HepG2 (cell line): ENCODE measurements around the gene TXNRD1. TPM values are rescaled to one million over a fixed set of nuclear protein-coding genes. Genes with fewer than 3 reads are reported as not detected.
A peak's percentile ranks its signal among the peaks of the same experiment; 100 is the strongest.

ENCODE experiments used
- ATAC-seq: fragments of 200-7000 bp; cut with Tn5 transposase; 3 replicates; pipeline ENCODE4 v1.9.1; 2020; ENCODE audit warnings: mild to moderate bottlenecking, moderate library complexity
- BruUV-seq: library from RNA; stranded (reverse); fragments of 400-500 nt; replicated peaks from 2 replicates; lab custom pipeline; 2021; lab: Mats Ljungman, UMichigan
- CTCF ChIA-PET: fragments of 300-600 bp; formaldehyde crosslinking; extraction: SDS; loops from one replicate; lab custom pipeline; 2021; ENCODE audit warnings: low total read pairs, inconsistent platforms, low intra/inter-chr PET ratio; lab: Yijun Ruan, JAX
- POLR2A ChIA-PET: fragments of 350-600 bp; sonication (Branson Sonifier 250); formaldehyde crosslinking; loops from one replicate; lab custom pipeline; 2020; ENCODE audit warnings: antibody characterized with exemption, inconsistent platforms; lab: Yijun Ruan, JAX
- DNase-seq: peaks from one replicate; pipeline ENCODE4 v3.0.0-alpha.2; 2015; ENCODE audit warnings: low spot score
- FAIRE-seq: peaks from 3 replicates; lab custom pipeline; 2011; peaks lifted over from hg19 to GRCh38; lab: Jason Lieb, UNC
- H2AFZ ChIP-seq: one replicate; pipeline ENCODE4 v1.6.1; 2011; ENCODE audit warnings: low read length, inconsistent platforms
- H3K27ac ChIP-seq: fragments of 300-600 bp; 3 replicates; pipeline ENCODE4 v1.8.0; 2011; ENCODE audit warnings: mixed run types, mild to moderate bottlenecking, mixed read lengths, low read length, inconsistent platforms; ENCODE audit not compliant: insufficient read depth; ENCODE audit errors: extremely low read length
- H3K27me3 ChIP-seq, 2 experiments: fragments of 200-600 bp in 1 of 2; 2 replicates in 1 of 2; 3 replicates in 1 of 2; pipeline versions ENCODE4 v1.6.0 to v1.8.0; 2011; ENCODE audit warnings: low read length in 2 of 2, mild to moderate bottlenecking in 2 of 2, moderate library complexity in 2 of 2, inconsistent platforms in 1 of 2; ENCODE audit not compliant: insufficient read depth in 2 of 2, control insufficient read depth in 1 of 2
- H3K36me3 ChIP-seq, 2 experiments: fragments of 200-600 bp in 1 of 2; replicated peaks in 1 of 2; 2 replicates in 1 of 2; 3 replicates in 1 of 2; pipeline versions ENCODE4 v1.5.1 to v1.8.0; 2011; ENCODE audit warnings: low read length in 2 of 2, inconsistent platforms in 1 of 2; ENCODE audit not compliant: insufficient read depth in 2 of 2, control insufficient read depth in 1 of 2
- H3K4me1 ChIP-seq: 2 replicates; pipeline ENCODE4 v1.5.1; 2012; ENCODE audit warnings: low read length, inconsistent platforms; ENCODE audit not compliant: insufficient read depth
- H3K4me2 ChIP-seq: 2 replicates; pipeline ENCODE4 v1.6.0; 2011; ENCODE audit warnings: low read depth, low read length, inconsistent platforms
- H3K4me3 ChIP-seq, 3 experiments: fragments of 200-600 bp in 1 of 3; sonication (generic), shearing (Covaris generic) in 1 of 3; replicated peaks in 1 of 3; 2 replicates each; pipeline ENCODE4 v1.5.1; 2011 to 2016; ENCODE audit warnings: low read length in 3 of 3, inconsistent platforms in 2 of 3, low read depth in 2 of 3, mild to moderate bottlenecking in 2 of 3, control low read depth in 1 of 3, mixed read lengths in 1 of 3; ENCODE audit not compliant: insufficient read depth in 1 of 3
- H3K79me2 ChIP-seq: one replicate; pipeline ENCODE4 v1.6.1; 2011; ENCODE audit warnings: low read length, inconsistent platforms; ENCODE audit not compliant: insufficient read depth
- H3K9ac ChIP-seq: 2 replicates; pipeline ENCODE4 v1.6.0; 2011; ENCODE audit warnings: mild to moderate bottlenecking, low read depth, low read length, inconsistent platforms; ENCODE audit not compliant: insufficient read depth
- H3K9me3 ChIP-seq: 2 replicates; pipeline ENCODE4 v1.5.1; 2012; ENCODE audit warnings: mild to moderate bottlenecking, low read length
- H4K20me1 ChIP-seq: 2 replicates; pipeline ENCODE4 v1.6.0; 2011; ENCODE audit warnings: inconsistent platforms, mild to moderate bottlenecking, low read length, moderate library complexity; ENCODE audit not compliant: insufficient read depth
- AGO2 ChIP-seq: fragments of 200-400 bp; formaldehyde crosslinking; optimal IDR thresholded peaks from 2 replicates; pipeline ENCODE3; 2017; ENCODE audit warnings: mild to moderate bottlenecking, low read depth, low read length, moderate library complexity
- CERS6 ChIP-seq: sonication (generic); formaldehyde crosslinking; IDR thresholded peaks from 2 replicates; pipeline ENCODE4 v1.5.0; 2020; ENCODE audit warnings: missing genetic modification reagents
- RBFOX2 ChIP-seq: fragments of 200-400 bp; formaldehyde crosslinking; IDR thresholded peaks from 2 replicates; pipeline ENCODE4 v1.6.1; 2017; ENCODE audit warnings: low read depth, mild to moderate bottlenecking, low read length
- WGBS: methylation state at CpG from one replicate; pipeline ENCODE4 v1.1.6; 2017; ENCODE audit warnings: low lambda C conversion rate; 5-methylcytosine and 5-hydroxymethylcytosine counted together
- in situ Hi-C: cut with HindIII; loops from 2 replicates; pipeline ENCODE4 v1.10.0; 2017; ENCODE audit warnings: low pct_unique_long_range_greater_than_20kb; ENCODE audit not compliant: extremely low pct_ligation_motif_present
- intact Hi-C: fragments of 100-400 bp; cut with micrococcal nuclease; formaldehyde crosslinking; loops from one replicate; pipeline ENCODE4 v1.10.0; 2022; ENCODE audit not compliant: unreplicated experiment
- polyA plus RNA-seq, 8 experiments: library from polyadenylated mRNA; depleted of rRNA in 3 of 8; stranded (reverse) in 7 of 8; unstranded in 1 of 8; fragments of >200 nt; fragmentation: Illumina TruSeq in 4 of 8; extraction: Trizol in 4 of 8; gene quantifications; 2 replicates each; pipeline versions ENCODE4 v1.2.1 to v1.2.3, GENCODE V29; 2011 to 2016; ENCODE audit warnings: low read depth in 4 of 8, missing spikeins in 1 of 8, mixed read lengths in 1 of 8; ENCODE audit not compliant: insufficient read depth in 1 of 8
- total RNA-seq, 5 experiments: library from RNA; depleted of rRNA; stranded (reverse); fragments of >200 nt; fragmentation: Illumina TruSeq; extraction: Trizol; gene quantifications; 2 replicates each; pipeline ENCODE4 v1.2.3, GENCODE V29; 2016; ENCODE audit warnings: low read depth in 1 of 5
- TF ChIP-seq, protein P1 (sequence below): sonication (generic); formaldehyde crosslinking; IDR thresholded peaks from 2 replicates; pipeline ENCODE4 v1.4.0; 2020; ENCODE audit warnings: missing genetic modification reagents

Gene TXNRD1
- total and polyA plus RNA-seq, 2 of the 13 experiments (the other 11 are each of a cell fraction or from before 2014, with no cell fraction given), result 54.0 to 190 TPM

- FAIRE-seq, result no peak
- H3K4me3 ChIP-seq, result no peak within 1 kb of the TSS
- CTCF ChIA-PET, result no interaction called here
- DNase-seq, result no peak
- peaks cover 11 to 57% of the 10 kb centered on the region in 2 experiments for H3K36me3 ChIP-seq
- peak; percentile 18 for ATAC-seq
- H3K9ac ChIP-seq, result no peak within 1 kb of the TSS
- no peaks in the 10 kb centered on the region for H3K27me3 ChIP-seq
- POLR2A ChIA-PET, result no interaction called here
- H3K9me3 ChIP-seq, result no peaks in the 10 kb centered on the region
- H3K4me2 ChIP-seq, result no peak within 1 kb of the TSS
- BruUV-seq, result no TSS peak
- peaks cover 25% of the 10 kb centered on the region for H3K4me1 ChIP-seq
- in situ Hi-C loops (no loop called here), intact Hi-C loops (no loop called here)
- H2AFZ ChIP-seq, result no peak within 1 kb of the TSS
- H3K79me2 ChIP-seq, result peaks cover 91% of the 10 kb centered on the region
- TF ChIP-seq CERS6 (CRISPR knock-in tag), result no peak
- TF ChIP-seq, protein P1, sequence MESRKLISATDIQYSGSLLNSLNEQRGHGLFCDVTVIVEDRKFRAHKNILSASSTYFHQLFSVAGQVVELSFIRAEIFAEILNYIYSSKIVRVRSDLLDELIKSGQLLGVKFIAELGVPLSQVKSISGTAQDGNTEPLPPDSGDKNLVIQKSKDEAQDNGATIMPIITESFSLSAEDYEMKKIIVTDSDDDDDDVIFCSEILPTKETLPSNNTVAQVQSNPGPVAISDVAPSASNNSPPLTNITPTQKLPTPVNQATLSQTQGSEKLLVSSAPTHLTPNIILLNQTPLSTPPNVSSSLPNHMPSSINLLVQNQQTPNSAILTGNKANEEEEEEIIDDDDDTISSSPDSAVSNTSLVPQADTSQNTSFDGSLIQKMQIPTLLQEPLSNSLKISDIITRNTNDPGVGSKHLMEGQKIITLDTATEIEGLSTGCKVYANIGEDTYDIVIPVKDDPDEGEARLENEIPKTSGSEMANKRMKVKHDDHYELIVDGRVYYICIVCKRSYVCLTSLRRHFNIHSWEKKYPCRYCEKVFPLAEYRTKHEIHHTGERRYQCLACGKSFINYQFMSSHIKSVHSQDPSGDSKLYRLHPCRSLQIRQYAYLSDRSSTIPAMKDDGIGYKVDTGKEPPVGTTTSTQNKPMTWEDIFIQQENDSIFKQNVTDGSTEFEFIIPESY (CRISPR knock-in tag), result peak; percentile 24; the same call in 1 of the 2 replicates
- peak; percentile 89 for TF ChIP-seq AGO2
- peak; percentile 19; the same call in 1 of the 2 replicates for TF ChIP-seq RBFOX2
- WGBS, result 97% methylated on average over 59 of the region's 63 CpGs
- H4K20me1 ChIP-seq, result peaks cover 73% of the 10 kb centered on the region
- no peak within 1 kb of the TSS for H3K27ac ChIP-seq
Measured at GRCh38 chr12:104303538-104304151, 88.1 kb downstream of the TXNRD1 start, which contains the start of gene EID3. TSS of gene EID3 (plus strand) at chr12:104303739. CDS start at chr12:104303935, 196 bp downstream.
